GM12878 (cell line): ENCODE results near the gene PTPRJ. TPM values are rescaled to one million over a fixed set of nuclear protein-coding genes. Genes with fewer than 3 reads are reported as not detected.

Source experiments
- ATAC-seq: fragments of 200-7000 bp; cut with Tn5 transposase; 3 replicates; pipeline ENCODE4 v1.9.1; 2020; ENCODE audit warnings: mild to moderate bottlenecking, moderate library complexity
- BruUV-seq: library from RNA; stranded (reverse); fragments of 400-500 nt; replicated peaks from 2 replicates; lab custom pipeline; 2021; lab: Mats Ljungman, UMichigan
- CTCF ChIA-PET: fragments of 300-600 bp; sonication (Branson Sonifier 250); formaldehyde crosslinking; extraction: SDS; loops from one replicate; lab custom pipeline; 2021; ENCODE audit warnings: inconsistent platforms; lab: Yijun Ruan, JAX
- POLR2A ChIA-PET: fragments of 350-600 bp; formaldehyde crosslinking; extraction: SDS; loops from one replicate; lab custom pipeline; 2021; ENCODE audit warnings: inconsistent platforms; lab: Charles Lee
- RAD21 ChIA-PET: fragments of 300-600 bp; sonication (Branson Sonifier 250); formaldehyde crosslinking; loops from one replicate; lab custom pipeline; 2023; ENCODE audit warnings: antibody characterized with exemption; ENCODE audit not compliant: unreplicated experiment; lab: Charles Lee
- SMC1A ChIA-PET: fragments of 300-600 bp; sonication (Branson Sonifier 250); formaldehyde crosslinking; loops from one replicate; lab custom pipeline; 2023; ENCODE audit not compliant: unreplicated experiment, uncharacterized antibody; lab: Charles Lee
- DNase-seq: peaks from one replicate; pipeline ENCODE4 v3.0.0-alpha.2; 2011; ENCODE audit warnings: low read depth, low spot score
- FAIRE-seq: peaks from 3 replicates; lab custom pipeline; 2011; peaks lifted over from hg19 to GRCh38; lab: Jason Lieb, UNC
- H2AFZ ChIP-seq: 2 replicates; pipeline ENCODE4 v1.6.0; 2011; ENCODE audit warnings: low read depth, low read length, control low read depth; ENCODE audit not compliant: control insufficient read depth
- H3K27ac ChIP-seq: 2 replicates; pipeline ENCODE4 v1.5.1; 2011; ENCODE audit warnings: control low read depth; ENCODE audit not compliant: control insufficient read depth, insufficient read depth
- H3K27me3 ChIP-seq, 2 experiments: replicated peaks in 1 of 2; 2 replicates each; pipeline versions ENCODE4 v1.6.0 to v1.6.1; 2011; ENCODE audit warnings: low read length in 1 of 2; ENCODE audit not compliant: control insufficient read depth in 2 of 2, insufficient read depth in 2 of 2
- H3K36me3 ChIP-seq, 2 experiments: 2 replicates each; pipeline ENCODE4 v1.5.1; 2011; ENCODE audit warnings: low read length in 1 of 2; ENCODE audit not compliant: control insufficient read depth in 2 of 2, insufficient read depth in 2 of 2
- H3K4me1 ChIP-seq: 2 replicates; pipeline ENCODE4 v1.6.1; 2011; ENCODE audit warnings: mild to moderate bottlenecking, low read length, moderate library complexity, mixed read lengths; ENCODE audit not compliant: control insufficient read depth, insufficient read depth
- H3K4me2 ChIP-seq: 2 replicates; pipeline ENCODE4 v1.6.0; 2011; ENCODE audit warnings: control low read depth; ENCODE audit not compliant: control insufficient read depth, insufficient read depth
- H3K4me3 ChIP-seq: fragments of 200-600 bp; sonication (generic); 2 replicates; pipeline ENCODE4 v1.5.1; 2016
- H3K79me2 ChIP-seq: 2 replicates; pipeline ENCODE4 v1.6.0; 2011; ENCODE audit warnings: low read length; ENCODE audit not compliant: control insufficient read depth, insufficient read depth
- H3K9ac ChIP-seq: 2 replicates; pipeline ENCODE4 v1.8.0; 2011; ENCODE audit warnings: low read length, control low read depth, mixed read lengths; ENCODE audit not compliant: control insufficient read depth, insufficient read depth
- H3K9me3 ChIP-seq: replicated peaks from 3 replicates; pipeline ENCODE4 v1.5.1; 2011; ENCODE audit warnings: mild to moderate bottlenecking, low read length; ENCODE audit not compliant: control insufficient read depth, insufficient read depth
- H4K20me1 ChIP-seq: 2 replicates; pipeline ENCODE4 v1.6.0; 2011; ENCODE audit not compliant: control insufficient read depth, insufficient read depth
- ASH2L ChIP-seq: fragments of 300-600, 200-600 bp; sonication (generic); IDR thresholded peaks from 2 replicates; pipeline ENCODE4 v1.6.1; 2017; ENCODE audit warnings: low read depth, mild to moderate bottlenecking, borderline replicate concordance
- CREM ChIP-seq: IDR thresholded peaks from 2 replicates; pipeline ENCODE4 v1.6.1; 2014; ENCODE audit warnings: antibody characterized with exemption, low read depth
- E2F8 ChIP-seq: fragments of 450-650 bp; IDR thresholded peaks from 2 replicates; pipeline ENCODE4 v1.6.1; 2018; ENCODE audit warnings: mild to moderate bottlenecking, low read depth, moderate library complexity; ENCODE audit not compliant: partially characterized antibody
- HDAC2 ChIP-seq: fragments of 200-600 bp; sonication (generic); IDR thresholded peaks from 2 replicates; pipeline ENCODE4 v1.6.1; 2017
- HSF1 ChIP-seq: fragments of 150-350 bp; IDR thresholded peaks from 2 replicates; pipeline ENCODE4 v1.6.1; 2014; ENCODE audit warnings: mild to moderate bottlenecking, low read depth, low read length
- IRF3 ChIP-seq: fragments of 450-650 bp; IDR thresholded peaks from 2 replicates; pipeline ENCODE4 v1.6.1; 2014; ENCODE audit warnings: mild to moderate bottlenecking
- IRF5 ChIP-seq: fragments of 450-650 bp; IDR thresholded peaks from 2 replicates; pipeline ENCODE4 v1.6.1; 2017; ENCODE audit warnings: borderline replicate concordance
- KDM1A ChIP-seq: fragments of 200-600 bp; sonication (generic); IDR thresholded peaks from 2 replicates; pipeline ENCODE4 v1.6.1; 2016; ENCODE audit warnings: borderline replicate concordance
- LARP7 ChIP-seq: fragments of 450-650 bp; IDR thresholded peaks from 2 replicates; pipeline ENCODE4 v1.6.1; 2017; ENCODE audit warnings: mild to moderate bottlenecking
- MEF2B ChIP-seq: fragments of 450-650 bp; IDR thresholded peaks from 2 replicates; pipeline ENCODE4 v1.6.1; 2018; ENCODE audit warnings: mild to moderate bottlenecking, moderate library complexity; ENCODE audit not compliant: partially characterized antibody, poor library complexity, severe bottlenecking
- NFYA ChIP-seq: IDR thresholded peaks from 2 replicates; pipeline ENCODE4 v1.6.1; 2011; ENCODE audit warnings: low read depth, mild to moderate bottlenecking, low read length, improper control_type of control experiment, borderline replicate concordance
- PBX3 ChIP-seq: IDR thresholded peaks from 2 replicates; pipeline ENCODE4 v1.6.1; 2011; ENCODE audit warnings: mild to moderate bottlenecking, low read depth, low read length, moderate library complexity; ENCODE audit not compliant: insufficient replicate concordance
- SUZ12 ChIP-seq: fragments of 200-600 bp; sonication (generic); IDR thresholded peaks from one replicate; pipeline ENCODE4 v1.6.1; 2018; ENCODE audit warnings: antibody characterized with exemption, mild to moderate bottlenecking; ENCODE audit not compliant: unreplicated experiment
- ZBED1 ChIP-seq: IDR thresholded peaks from 2 replicates; pipeline ENCODE4 v1.6.1; 2016; ENCODE audit warnings: borderline replicate concordance
- WGBS: methylation state at CpG from one replicate; pipeline ENCODE4 v1.1.6; 2016; ENCODE audit warnings: low lambda C conversion rate; ENCODE audit not compliant: insufficient replicate concordance, insufficient coverage; ENCODE audit errors: missing lambda C conversion rate; 5-methylcytosine and 5-hydroxymethylcytosine counted together
- in situ Hi-C: fragments of 300-500 bp; cut with MboI; formaldehyde crosslinking; loops from 9 replicates; pipeline ENCODE4 v1.14.3; 2018; ENCODE audit warnings: mixed read lengths
- intact Hi-C: fragments of 100-400 bp; cut with micrococcal nuclease; formaldehyde crosslinking; loops from one replicate; pipeline ENCODE4 v1.14.2; 2022; ENCODE audit not compliant: unreplicated experiment
- polyA plus RNA-seq, 11 experiments: library from polyadenylated mRNA; depleted of rRNA in 4 of 11; unstranded in 6 of 11; stranded (reverse) in 5 of 11; fragments of >200 nt; fragmentation: Nextera tagmentation in 4 of 11; fragmentation: Illumina TruSeq in 1 of 11; extraction: Ambion mirVana in 4 of 11; extraction: Trizol in 1 of 11; gene quantifications; 1 replicate in 1 of 11; 2 replicates in 10 of 11; pipeline versions ENCODE4 v1.2.1 to v1.2.3, GENCODE V29; 2011 to 2016; ENCODE audit warnings: inconsistent platforms in 2 of 11, missing spikeins in 2 of 11, low read depth in 1 of 11
- total RNA-seq, 4 experiments: library from RNA; depleted of rRNA in 3 of 4; stranded (reverse); fragments of >200 nt in 3 of 4; fragmentation: Illumina TruSeq in 1 of 4; extraction: Trizol in 1 of 4; gene quantifications; 2 replicates each; pipeline versions ENCODE4 v1.2.1 to v1.2.3, GENCODE V29; 2013 to 2021

The PTPRJ gene
- total and polyA plus RNA-seq, 10 of the 15 experiments (the other 5 are each of a cell fraction or from before 2014, with no cell fraction given), result 0.22 to 22.4 (median 7.4) TPM

- intact Hi-C loops, result no loop called here
- no peak for ATAC-seq
- H3K4me1 ChIP-seq, result peaks cover 58% of the 10 kb centered on the region
- TF ChIP-seq SUZ12 (no peak), PBX3 (no peak), HDAC2 (no peak), ZBED1 (no peak), IRF5 (no peak), E2F8 (no peak), LARP7 (no peak), KDM1A (no peak), NFYA (no peak), ASH2L (no peak), IRF3 (no peak), CREM (no peak), MEF2B (no peak), HSF1 (no peak)
- no peak for FAIRE-seq
- RAD21 ChIA-PET, result interaction anchor here (0.8 to 1.7 kb wide), 3 partner anchors 15 to 121 kb away, joined by 3 to 4 read pairs (median 3); no protein-coding TSS in a partner anchor
- no peaks in the 10 kb centered on the region for H3K9me3 ChIP-seq
- 0 out of 2 replicates have a peak overlapping the region, but pooled peaks have one; percentile 13 for H3K4me3 ChIP-seq
- BruUV-seq, result no TSS peak
- H3K9ac ChIP-seq, result no peak overlapping the region
- H3K36me3 ChIP-seq, result no peaks in the 10 kb centered on the region
- H2AFZ ChIP-seq, result no peak overlapping the region
- H3K27me3 ChIP-seq, result peaks cover 0 to 3% of the 10 kb centered on the region in 2 experiments; a peak in 1 of 4 replicates
- SMC1A ChIA-PET, result interaction anchor here (1.1 to 1.9 kb wide), 2 partner anchors 11 to 15 kb away, joined by 5 to 6 read pairs; no protein-coding TSS in a partner anchor
- CTCF ChIA-PET, result no interaction called here
- H3K4me2 ChIP-seq, result peak overlapping the region; percentile 91
- H3K79me2 ChIP-seq, result peaks cover 85% of the 10 kb centered on the region
- in situ Hi-C loops, result no loop called here
- no peak for DNase-seq
- H3K27ac ChIP-seq, result peak overlapping the region; percentile 90
- WGBS, result 6% methylated on average over 1 of the region's 1 CpG
- H4K20me1 ChIP-seq, result no peaks in the 10 kb centered on the region
- POLR2A ChIA-PET, result interaction anchor here (1.2 kb wide), 1 partner anchor 18 kb away, joined by 3 read pairs; no protein-coding TSS in a partner anchor
Observed at GRCh38 chr11:47986742-47987141, 6.4 kb downstream of the PTPRJ start.
